Activated naive CD4-positive, alpha-beta T cell treated with anti-CD3 and anti-CD28 coated beads, Interleukin-2, amount 10 ng/mL, durations not matched to agents 7 days and 5 days (primary cell): ENCODE measurements around the gene EGFL6.
"Not testable (repeated sequence)": the region's sequence is repeated elsewhere in the genome, so short reads cannot be mapped to it uniquely, and the experiment has no call there.

Experiments
- CTCF ChIA-PET: fragments of 350-600 bp; sonication (Branson Sonifier 250); formaldehyde crosslinking; loops from one replicate; lab custom pipeline; 2021; ENCODE audit warnings: antibody characterized with exemption; lab: Charles Lee
- DNase-seq: peaks from one replicate; pipeline ENCODE4 v3.0.0-alpha.2; 2020
- H3K27ac Mint-ChIP-seq: one replicate; pipeline ENCODE4 v1.8.0; 2021; ENCODE audit warnings: mild to moderate bottlenecking, moderate library complexity, mixed read lengths
- H3K27me3 Mint-ChIP-seq: one replicate; pipeline ENCODE4 v1.8.0; 2021; ENCODE audit warnings: mild to moderate bottlenecking, mixed read lengths
- H3K36me3 Mint-ChIP-seq: one replicate; pipeline ENCODE4 v1.8.0; 2021; ENCODE audit warnings: mixed read lengths
- H3K4me1 Mint-ChIP-seq: one replicate; pipeline ENCODE4 v1.8.0; 2021; ENCODE audit warnings: mixed read lengths
- H3K4me3 Mint-ChIP-seq: one replicate; pipeline ENCODE4 v1.8.0; 2021; ENCODE audit warnings: mild to moderate bottlenecking, moderate library complexity, mixed read lengths
- H3K9me3 Mint-ChIP-seq: one replicate; pipeline ENCODE4 v1.8.0; 2021; ENCODE audit warnings: mixed read lengths

The EGFL6 gene

DNA sequence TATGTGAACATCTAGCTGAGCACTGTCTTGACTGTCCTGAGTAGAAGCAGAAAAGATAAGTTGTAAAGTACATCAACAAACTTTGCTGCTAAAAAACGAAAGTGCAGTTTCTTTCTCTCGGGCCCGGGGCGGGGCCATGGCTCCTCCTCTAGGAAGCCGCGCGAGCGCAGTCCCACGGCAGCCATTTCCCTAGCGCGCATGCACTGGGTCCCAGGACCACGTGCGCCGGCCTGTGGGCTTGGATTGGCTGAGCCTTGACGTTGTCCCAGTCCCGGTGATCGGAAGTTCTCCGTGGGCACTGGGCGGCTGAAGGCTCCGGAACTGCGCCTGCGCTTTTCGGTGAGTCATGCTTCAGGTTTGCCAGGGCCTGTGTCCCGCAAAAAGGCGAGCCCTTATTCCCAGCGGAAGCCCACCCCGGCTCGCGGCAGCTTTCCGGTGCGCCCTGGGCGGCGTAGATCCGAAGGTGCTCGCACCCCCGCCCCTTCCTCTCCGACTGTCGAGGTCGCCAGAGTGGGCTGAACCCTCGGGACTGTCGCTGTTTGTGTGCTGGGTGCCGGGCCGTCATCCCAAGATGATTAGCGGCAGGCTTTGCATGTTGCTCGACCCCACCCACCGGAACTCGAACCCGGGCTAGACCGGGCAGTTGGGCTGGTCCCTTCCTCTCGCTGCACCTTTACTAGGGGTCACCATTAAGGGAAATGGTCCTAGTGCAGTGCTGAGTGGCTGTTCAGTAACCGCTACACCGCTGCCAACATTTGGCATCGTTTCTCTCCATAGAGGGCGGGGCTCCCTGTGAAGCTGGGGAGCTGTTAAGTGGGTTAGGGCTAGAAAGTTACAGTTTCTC lies 83.7 kb downstream of the EGFL6 start, which contains the start of gene TCEANC:
Gene TCEANC, plus strand, starts transcription at position 292 of the 844 bp plus-strand sequence. CDS start 9,368 bp downstream, outside the sequence.
- DNase-seq, result peak; percentile 95
- Mint-ChIP-seq H3K4me3 (peak within 1 kb of the TSS; percentile 83), H3K9me3 (no peaks in the 10 kb centered on the region), H3K36me3 (peaks cover 13% of the 10 kb centered on the region), H3K4me1 (peaks cover 24% of the 10 kb centered on the region), H3K27ac (peak within 1 kb of the TSS; percentile 99), H3K27me3 (no peaks in the 10 kb centered on the region)
- CTCF ChIA-PET, result no interaction called here

DNA sequence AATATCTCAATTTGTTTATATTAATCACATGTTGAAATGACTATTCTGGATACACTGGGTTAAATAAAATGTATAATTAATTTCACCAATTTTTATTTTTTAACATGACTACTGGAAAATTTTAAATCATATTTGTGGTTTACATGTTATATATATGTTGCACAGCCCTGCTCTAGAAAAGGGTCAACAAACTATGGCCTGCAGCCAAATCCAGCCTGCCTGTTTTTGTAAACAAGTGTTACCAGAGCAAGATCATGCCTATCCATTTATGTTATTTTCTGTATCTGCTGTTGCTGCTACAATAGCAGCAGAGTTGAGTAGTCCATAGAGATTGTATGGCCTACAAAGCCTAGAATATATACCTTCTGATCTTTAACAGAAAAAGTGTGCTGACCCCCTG lies 84.7 kb downstream of the EGFL6 start:
- Mint-ChIP-seq H3K4me3 (peak overlapping the region; percentile 41), H3K27me3 (no peaks in the 10 kb centered on the region), H3K4me1 (peaks cover 31% of the 10 kb centered on the region), H3K36me3 (peaks cover 13% of the 10 kb centered on the region), H3K9me3 (no peaks in the 10 kb centered on the region), H3K27ac (peak overlapping the region; percentile 99)
- CTCF ChIA-PET, result no interaction called here
- DNase-seq, result no peak

DNA sequence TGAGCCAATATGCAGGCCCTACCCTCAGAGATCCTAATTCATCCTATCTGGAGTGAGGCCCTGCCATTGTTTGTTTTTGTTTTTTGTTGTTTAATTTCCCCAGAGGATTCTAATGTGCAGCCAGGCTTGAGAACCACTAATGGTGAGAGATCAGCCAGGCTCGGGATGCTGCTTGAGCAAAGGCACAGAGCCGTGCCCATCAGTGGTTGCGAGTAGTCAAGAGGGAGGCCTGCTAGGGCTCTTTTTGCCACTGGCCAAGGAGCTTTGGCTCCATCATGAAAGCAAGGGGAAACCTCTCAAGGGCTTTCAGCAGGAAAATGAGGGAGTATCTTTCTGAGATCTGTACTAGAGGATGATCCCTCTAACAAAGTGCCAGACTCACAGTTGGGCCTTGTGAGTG lies 86.3 kb downstream of the EGFL6 start:
- H3K4me1 Mint-ChIP-seq, result peaks cover 32% of the 10 kb centered on the region
- H3K9me3 Mint-ChIP-seq, result no peaks in the 10 kb centered on the region
- H3K36me3 Mint-ChIP-seq, result peaks cover 18% of the 10 kb centered on the region
- H3K4me3 Mint-ChIP-seq, result no peak overlapping the region
- H3K27me3 Mint-ChIP-seq, result no peaks in the 10 kb centered on the region
- CTCF ChIA-PET, result interaction anchor here (2.0 kb wide), 1 partner anchor 94 kb away, joined by 4 read pairs; no protein-coding TSS in a partner anchor
- peak overlapping the region; percentile 24 for H3K27ac Mint-ChIP-seq
- no peak for DNase-seq

DNA sequence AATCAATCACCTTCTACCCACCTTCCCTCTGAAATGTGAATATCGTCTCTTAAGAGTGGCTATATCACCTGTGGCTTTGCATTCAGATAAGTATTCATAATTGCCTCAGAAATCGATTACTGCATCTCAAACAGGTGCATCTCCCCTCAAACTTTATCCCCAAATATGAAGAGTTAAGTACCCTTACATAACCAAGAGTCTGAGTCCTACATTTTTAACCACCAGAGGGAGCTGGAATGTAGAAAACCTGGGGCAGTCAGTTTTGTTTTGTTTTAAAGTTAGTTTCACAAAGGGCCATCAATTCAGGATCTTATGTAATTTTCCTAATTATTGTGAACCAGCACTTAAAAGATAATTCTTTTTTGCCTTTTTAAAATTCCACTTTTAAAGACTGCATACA lies 89.2 kb downstream of the EGFL6 start:
- no peak overlapping the region for H3K4me3 Mint-ChIP-seq
- peaks cover 24% of the 10 kb centered on the region for H3K4me1 Mint-ChIP-seq
- H3K27ac Mint-ChIP-seq, result no peak overlapping the region
- DNase-seq, result no peak
- H3K9me3 Mint-ChIP-seq, result no peaks in the 10 kb centered on the region
- H3K27me3 Mint-ChIP-seq, result no peaks in the 10 kb centered on the region
- peaks cover 18% of the 10 kb centered on the region for H3K36me3 Mint-ChIP-seq
- CTCF ChIA-PET, result interaction anchor here (1.4 kb wide), 2 partner anchors 29 to 97 kb away, joined by 3 to 7 read pairs; no protein-coding TSS in a partner anchor

DNA sequence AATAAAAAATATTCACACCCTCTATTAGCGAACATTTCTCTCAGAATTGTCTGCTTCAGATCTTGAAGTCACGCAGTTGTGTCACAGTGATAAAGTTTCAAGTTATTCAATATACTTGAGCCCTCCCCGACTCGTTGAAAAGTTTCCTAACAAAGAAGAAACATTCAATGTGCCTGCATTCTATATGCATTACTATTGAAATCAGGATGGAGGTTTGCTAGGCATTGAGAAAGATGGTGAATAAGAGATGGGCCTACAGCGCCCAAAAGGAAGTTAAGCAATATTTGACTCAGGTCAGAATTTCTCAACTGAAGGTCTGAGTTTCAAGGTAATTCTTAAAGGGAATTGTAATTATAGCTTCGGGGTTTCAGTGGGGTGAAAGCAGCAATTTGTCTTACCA lies 89.7 kb downstream of the EGFL6 start:
- no peak for DNase-seq
- CTCF ChIA-PET, result interaction anchor here (1.4 kb wide), 2 partner anchors 29 to 96 kb away, joined by 3 to 7 read pairs; no protein-coding TSS in a partner anchor
- H3K27me3 Mint-ChIP-seq, result no peaks in the 10 kb centered on the region
- peaks cover 23% of the 10 kb centered on the region for H3K4me1 Mint-ChIP-seq
- no peak overlapping the region for H3K4me3 Mint-ChIP-seq
- H3K36me3 Mint-ChIP-seq, result peaks cover 20% of the 10 kb centered on the region
- H3K27ac Mint-ChIP-seq, result no peak overlapping the region
- no peaks in the 10 kb centered on the region for H3K9me3 Mint-ChIP-seq

DNA sequence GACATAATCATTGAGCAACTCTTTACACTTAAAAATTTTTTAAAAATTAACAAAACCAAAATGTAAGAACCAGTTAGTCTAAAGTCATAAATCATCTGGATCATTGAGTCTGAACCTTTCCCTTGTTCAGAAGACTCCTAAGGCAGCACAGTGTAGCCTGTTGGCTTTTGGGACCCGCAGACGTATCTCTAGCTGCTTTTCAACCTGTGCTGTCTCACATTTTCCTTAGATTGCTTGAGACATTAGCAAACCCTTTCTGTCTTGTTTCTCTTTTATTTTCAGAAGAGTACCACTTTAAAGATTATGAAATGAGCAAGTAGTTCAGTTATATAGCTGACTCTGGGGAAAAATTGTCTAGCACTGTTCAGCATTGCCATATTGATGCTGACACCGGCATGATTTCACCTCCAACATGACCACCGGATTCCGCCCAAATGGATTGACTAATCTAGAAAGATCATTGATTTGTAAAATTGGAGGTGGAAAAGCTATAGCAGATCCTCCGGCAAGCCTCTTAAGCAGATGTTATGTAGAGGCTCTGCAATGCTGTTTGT lies 92.4 kb downstream of the EGFL6 start:
- CTCF ChIA-PET, result interaction anchor here (0.6 to 1.8 kb wide), 3 partner anchors 84 to 91 kb away, joined by 3 to 5 read pairs (median 3); no protein-coding TSS in a partner anchor
- peaks cover 8% of the 10 kb centered on the region for H3K4me1 Mint-ChIP-seq
- no peak overlapping the region for H3K4me3 Mint-ChIP-seq
- no peaks in the 10 kb centered on the region for H3K9me3 Mint-ChIP-seq
- no peak for DNase-seq
- H3K27ac Mint-ChIP-seq, result no peak overlapping the region
- H3K36me3 Mint-ChIP-seq, result peaks cover 21% of the 10 kb centered on the region
- H3K27me3 Mint-ChIP-seq, result no peaks in the 10 kb centered on the region

DNA sequence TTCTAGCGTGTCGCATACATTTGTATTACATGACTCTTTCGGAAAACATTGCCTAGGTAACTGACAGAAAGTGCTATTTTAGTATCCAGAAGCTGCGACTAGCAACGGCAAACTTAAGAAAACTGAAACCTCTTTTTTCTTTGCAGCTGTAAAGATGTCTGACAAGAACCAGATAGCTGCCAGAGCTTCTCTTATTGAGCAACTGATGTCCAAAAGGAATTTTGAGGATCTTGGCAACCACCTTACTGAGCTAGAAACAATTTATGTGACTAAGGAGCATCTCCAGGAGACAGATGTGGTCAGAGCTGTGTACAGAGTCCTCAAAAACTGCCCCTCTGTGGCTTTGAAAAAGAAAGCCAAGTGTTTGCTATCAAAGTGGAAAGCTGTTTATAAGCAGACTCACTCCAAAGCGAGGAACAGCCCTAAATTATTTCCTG lies 93.0 kb downstream of the EGFL6 start:
- H3K27ac Mint-ChIP-seq, result no peak overlapping the region
- H3K27me3 Mint-ChIP-seq, result no peaks in the 10 kb centered on the region
- no peak overlapping the region for H3K4me3 Mint-ChIP-seq
- H3K9me3 Mint-ChIP-seq, result no peaks in the 10 kb centered on the region
- H3K36me3 Mint-ChIP-seq, result peaks cover 16% of the 10 kb centered on the region
- peaks cover 8% of the 10 kb centered on the region for H3K4me1 Mint-ChIP-seq
- CTCF ChIA-PET, result interaction anchor here (0.6 to 1.8 kb wide), 2 partner anchors 87 to 90 kb away, joined by 3 to 5 read pairs; no protein-coding TSS in a partner anchor
- no peak for DNase-seq

DNA sequence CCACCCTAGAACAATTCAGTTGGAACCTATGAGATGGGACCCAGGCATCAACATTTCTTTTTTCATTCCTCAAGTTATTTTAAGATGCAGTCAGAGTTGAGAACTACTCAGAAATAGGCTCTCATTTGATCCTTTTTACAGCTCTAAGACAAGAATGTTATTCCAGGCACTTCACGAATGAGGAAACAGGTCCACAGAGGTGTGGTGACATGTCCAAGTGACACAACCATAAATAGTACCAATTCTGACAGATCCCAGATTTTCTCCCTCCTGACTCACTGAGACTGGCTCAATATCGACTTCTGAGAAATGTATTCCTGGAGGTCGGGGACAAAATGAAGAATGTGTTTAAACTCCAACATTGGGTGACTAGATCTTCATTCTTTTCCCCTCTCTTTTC lies 94.6 kb downstream of the EGFL6 start:
- Mint-ChIP-seq H3K27me3 (no peaks in the 10 kb centered on the region), H3K4me3 (no peak overlapping the region), H3K27ac (no peak overlapping the region), H3K4me1 (peaks cover 2% of the 10 kb centered on the region), H3K36me3 (peaks cover 16% of the 10 kb centered on the region), H3K9me3 (no peaks in the 10 kb centered on the region)
- DNase-seq, result no peak
- CTCF ChIA-PET, result no interaction called here

DNA sequence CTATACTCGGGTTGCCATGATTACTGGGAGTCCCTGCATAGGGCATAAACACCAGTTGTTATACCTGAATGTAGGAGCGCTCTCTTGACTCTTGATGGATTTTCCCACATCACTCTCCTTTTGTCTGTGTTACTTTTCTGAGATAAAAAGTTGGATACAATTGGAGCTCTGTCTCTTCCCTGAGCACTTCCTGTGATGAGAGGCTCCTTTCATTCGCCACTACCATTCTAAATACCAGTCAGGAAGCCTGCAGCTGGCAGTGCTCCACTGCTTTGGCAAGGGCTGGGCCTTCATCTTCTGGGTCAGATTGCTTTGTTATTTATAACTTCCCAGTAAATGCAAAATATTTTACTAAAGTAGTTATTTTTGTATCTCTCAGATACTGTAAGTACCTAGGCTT lies 97.4 kb downstream of the EGFL6 start:
- Mint-ChIP-seq H3K27me3 (no peaks in the 10 kb centered on the region), H3K27ac (no peak overlapping the region), H3K4me3 (no peak overlapping the region), H3K9me3 (no peaks in the 10 kb centered on the region), H3K4me1 (peaks cover 5% of the 10 kb centered on the region), H3K36me3 (peaks cover 22% of the 10 kb centered on the region)
- CTCF ChIA-PET, result no interaction called here
- no peak for DNase-seq

DNA sequence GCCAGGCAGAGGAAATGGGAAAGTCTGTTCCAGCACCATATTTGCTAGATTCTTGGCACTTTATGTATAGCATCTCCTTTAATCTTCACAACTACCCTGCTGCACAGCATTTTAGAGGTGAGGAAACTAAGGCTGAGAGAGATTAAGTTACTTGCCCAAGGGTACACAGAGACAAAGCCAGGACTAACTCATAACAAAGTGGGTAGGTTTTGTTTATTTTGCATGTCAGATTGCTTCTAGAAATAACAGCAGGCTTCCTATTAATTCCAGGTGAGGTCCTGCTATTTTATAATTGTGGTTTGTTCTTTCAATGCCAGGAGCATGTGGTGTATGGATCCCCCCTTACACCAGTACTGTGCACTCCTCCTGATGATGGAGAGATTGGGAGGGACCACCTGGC lies 98.5 kb downstream of the EGFL6 start:
- CTCF ChIA-PET, result no interaction called here
- H3K27me3 Mint-ChIP-seq, result no peaks in the 10 kb centered on the region
- no peak overlapping the region for H3K27ac Mint-ChIP-seq
- DNase-seq, result no peak
- H3K36me3 Mint-ChIP-seq, result peaks cover 22% of the 10 kb centered on the region
- H3K4me1 Mint-ChIP-seq, result peaks cover 5% of the 10 kb centered on the region
- H3K9me3 Mint-ChIP-seq, result no peaks in the 10 kb centered on the region
- no peak overlapping the region for H3K4me3 Mint-ChIP-seq

DNA sequence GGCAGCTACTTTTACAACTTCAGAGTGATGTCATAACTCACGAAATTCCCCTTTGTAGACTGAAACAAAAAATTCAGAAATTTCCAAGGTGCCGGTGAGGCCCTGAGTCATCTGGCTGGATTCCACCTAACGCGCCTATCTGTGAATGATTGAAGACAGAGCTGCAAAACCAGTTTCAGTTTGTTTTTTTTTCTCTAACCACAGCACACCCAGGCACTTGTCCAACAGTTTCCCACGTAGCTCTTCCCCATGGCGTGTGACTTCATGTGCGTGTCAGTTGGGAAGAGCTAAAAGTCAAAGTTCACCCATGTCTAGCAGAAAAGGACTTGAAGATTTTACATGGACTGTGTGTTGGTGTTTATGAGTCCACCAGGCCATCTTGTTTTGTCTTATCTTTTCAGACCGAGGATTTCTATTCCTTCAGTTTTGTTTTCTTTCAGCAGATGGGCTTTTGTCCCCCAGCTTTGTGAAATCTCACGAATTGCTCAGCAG lies 99.9 kb downstream of the EGFL6 start:
- DNase-seq, result peak; percentile 20
- peaks cover 19% of the 10 kb centered on the region for H3K36me3 Mint-ChIP-seq
- CTCF ChIA-PET, result interaction anchor here (1.0 to 1.5 kb wide), 2 partner anchors 12 to 20 kb away, joined by 3 to 5 read pairs; partner anchors contain the start of gene RAB9A
- peaks cover 5% of the 10 kb centered on the region for H3K4me1 Mint-ChIP-seq
- no peaks in the 10 kb centered on the region for H3K9me3 Mint-ChIP-seq
- H3K4me3 Mint-ChIP-seq, result peak overlapping the region; percentile 15
- peak overlapping the region; percentile 49 for H3K27ac Mint-ChIP-seq
- H3K27me3 Mint-ChIP-seq, result no peaks in the 10 kb centered on the region

DNA sequence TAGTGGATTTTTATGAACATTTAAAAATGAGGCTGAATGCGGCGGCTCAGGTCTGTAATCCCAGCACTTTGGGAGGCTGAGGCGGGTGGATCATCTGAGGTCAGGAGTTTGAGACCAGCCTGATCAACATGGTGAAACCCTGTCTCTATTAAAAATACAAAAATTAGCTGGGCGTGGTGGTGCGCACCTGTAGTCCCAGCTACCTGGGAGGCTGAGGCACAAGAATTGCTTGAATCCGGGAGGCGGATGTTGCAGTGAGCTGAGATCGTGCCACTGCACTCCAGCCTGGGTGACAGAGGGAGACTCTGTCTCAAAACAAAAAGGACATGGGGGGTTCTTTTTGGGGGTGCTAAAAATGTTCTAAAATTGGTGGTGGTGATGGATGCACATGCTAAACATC lies 100.4 kb downstream of the EGFL6 start:
- H3K4me1 Mint-ChIP-seq, H3K27me3 Mint-ChIP-seq, H3K4me3 Mint-ChIP-seq, H3K9me3 Mint-ChIP-seq, DNase-seq, H3K27ac Mint-ChIP-seq: not testable (repeated sequence)
- CTCF ChIA-PET, result interaction anchor here (1.0 to 1.5 kb wide), 2 partner anchors 12 to 19 kb away, joined by 3 to 5 read pairs; partner anchors contain the start of gene RAB9A
- peaks cover 19% of the 10 kb centered on the region for H3K36me3 Mint-ChIP-seq

DNA sequence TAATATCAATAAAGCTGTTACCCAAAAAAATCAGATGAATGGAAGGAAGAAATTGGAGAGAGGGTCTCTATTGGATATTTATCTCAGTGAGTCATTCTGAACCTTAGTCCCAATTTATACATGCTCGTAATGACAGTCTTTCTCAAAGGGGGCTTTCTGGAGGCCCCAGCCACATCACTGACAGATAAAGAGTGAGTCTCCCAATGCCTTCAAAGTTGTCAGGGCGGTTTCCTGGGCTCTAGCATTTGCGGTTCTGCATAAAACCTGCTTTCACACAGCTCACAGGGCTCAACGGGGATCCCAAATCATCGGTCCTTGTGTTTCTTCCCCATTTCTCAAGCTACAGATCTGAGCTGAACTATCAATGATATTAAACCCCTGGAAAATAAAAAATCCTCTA lies 100.8 kb downstream of the EGFL6 start:
- Mint-ChIP-seq H3K27me3 (no peaks in the 10 kb centered on the region), H3K4me3 (no peak overlapping the region), H3K27ac (no peak overlapping the region), H3K9me3 (no peaks in the 10 kb centered on the region), H3K36me3 (peaks cover 16% of the 10 kb centered on the region), H3K4me1 (peaks cover 5% of the 10 kb centered on the region)
- no peak for DNase-seq
- CTCF ChIA-PET, result interaction anchor here (1.5 kb wide), 1 partner anchor 11 kb away, joined by 3 read pairs; no protein-coding TSS in a partner anchor

DNA sequence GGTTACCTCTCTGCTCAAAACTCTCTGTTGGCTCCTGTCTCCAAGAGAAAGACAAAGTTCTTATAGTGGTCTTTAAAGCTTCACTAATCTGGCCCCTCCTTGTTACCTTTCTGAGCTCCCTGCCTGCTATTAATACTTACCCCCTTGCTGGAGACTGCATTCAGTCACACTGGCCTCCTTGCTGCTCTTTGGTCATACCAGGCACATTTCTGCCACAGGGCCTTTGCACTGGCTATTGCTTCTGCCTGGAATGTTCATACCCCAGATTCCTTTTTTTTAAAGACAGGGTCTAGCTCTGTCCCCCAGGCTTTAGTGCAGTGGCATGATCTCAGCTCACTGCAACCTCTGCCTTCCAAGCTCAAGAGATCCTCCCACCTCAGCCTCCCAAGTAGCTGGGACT lies 103.6 kb downstream of the EGFL6 start:
- DNase-seq, result no peak
- H3K27me3 Mint-ChIP-seq, result no peaks in the 10 kb centered on the region
- no peak overlapping the region for H3K27ac Mint-ChIP-seq
- H3K4me3 Mint-ChIP-seq, result no peak overlapping the region
- CTCF ChIA-PET, result no interaction called here
- H3K9me3 Mint-ChIP-seq, result no peaks in the 10 kb centered on the region
- H3K4me1 Mint-ChIP-seq, result peaks cover 5% of the 10 kb centered on the region
- peaks cover 11% of the 10 kb centered on the region for H3K36me3 Mint-ChIP-seq
